ENCODE measurements around the gene TLR4. TPM values are rescaled to one million over a fixed set of nuclear protein-coding genes. Genes with fewer than 3 reads are reported as not detected.

TLR4 gene
- total and polyA plus RNA-seq, 2 experiments from 2014 or later, result 0.06 to 0.17 TPM

DNA sequence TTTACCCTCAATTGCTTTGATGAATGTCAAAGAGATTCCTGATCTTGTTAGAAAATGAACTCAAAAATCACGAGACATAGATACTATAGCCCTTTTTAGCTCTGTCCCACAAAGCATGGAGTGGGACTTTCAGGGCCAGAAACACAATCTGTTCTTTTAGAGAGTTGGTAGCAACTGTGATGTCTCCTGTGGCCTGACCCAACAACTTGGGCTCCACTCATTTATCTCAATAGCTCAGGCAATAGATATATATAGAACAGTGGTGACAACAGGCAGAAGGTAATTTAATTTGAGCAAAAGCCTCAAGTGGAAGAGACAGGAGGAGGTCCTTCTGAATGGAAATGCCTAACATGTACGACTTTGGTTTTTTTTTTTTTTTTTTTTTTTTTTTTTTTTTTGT is 25.2 kb downstream of the TLR4 start:
- Mint-ChIP-seq H3K9me3 (peaks cover 49% of the 10 kb centered on the region), H3K27ac (no peak overlapping the region), H3K4me3 (no peak overlapping the region), H3K4me1 (no peaks in the 10 kb centered on the region), H3K27me3 (ENCODE audit: insufficient read depth, low read depth, poor library complexity) (no peaks in the 10 kb centered on the region), H3K36me3 (ENCODE audit: low read depth) (no peaks in the 10 kb centered on the region)
- Histone ChIP-seq H3K79me2 (replicated peaks; ENCODE audit: insufficient read depth) (no peaks in the 10 kb centered on the region), H3K4me2 (no peak overlapping the region), H2AFZ (no peak overlapping the region), H3K36me3 (ENCODE audit: insufficient read depth) (no peaks in the 10 kb centered on the region), H3K4me1 (ENCODE audit: insufficient read depth) (no peaks in the 10 kb centered on the region), H3F3A (replicated peaks; ENCODE audit: low read depth) (no peaks in the 10 kb centered on the region), H3K9me2 (ENCODE audit: insufficient read depth) (no peaks in the 10 kb centered on the region), H3K27ac (ENCODE audit: low read depth) (no peak overlapping the region), H4K20me1 (replicated peaks; ENCODE audit: insufficient read depth) (no peaks in the 10 kb centered on the region), H3K4me3 (no peak overlapping the region), H3K27me3 (ENCODE audit: insufficient read depth) (no peaks in the 10 kb centered on the region)
- no peak for ATAC-seq
- TF ChIP-seq ZNF114 (CRISPR knock-in tag; IDR thresholded peaks at IDR 0.05) (no peak), ETS1 (IDR thresholded peaks at IDR 0.05) (no peak), CREB1 (CRISPR knock-in tag; IDR thresholded peaks at IDR 0.05; ENCODE audit: low read depth) (no peak), NANOG (IDR thresholded peaks at IDR 0.05; ENCODE audit: borderline replicate concordance) (no peak), EZH2 (IDR thresholded peaks at IDR 0.05; ENCODE audit: low read depth, unreplicated experiment) (no peak), JUNB (IDR thresholded peaks at IDR 0.05; ENCODE audit: unreplicated experiment) (no peak), POLR2AphosphoS5 (IDR thresholded peaks at IDR 0.05; ENCODE audit: low read depth) (no peak), REST (IDR thresholded peaks at IDR 0.05; ENCODE audit: unreplicated experiment) (no peak), EZH2phosphoT487 (IDR thresholded peaks at IDR 0.05; ENCODE audit: unreplicated experiment) (no peak), CTCF (conservative IDR thresholded peaks at IDR 0.05; ENCODE audit: low read depth in 2 of 2) (no peak), STAT1 (IDR thresholded peaks at IDR 0.05; ENCODE audit: unreplicated experiment) (no peak)
- no peak for DNase-seq (ENCODE audit: low spot score)

Measured in GM23338 (cell line).